GM12878 (cell line): ENCODE data around the gene LRRC61. TPM values are rescaled to one million over a fixed set of nuclear protein-coding genes. Genes with fewer than 3 reads are reported as not detected.
"Not testable (repeated sequence)": the region's sequence is repeated elsewhere in the genome, so short reads cannot be mapped to it uniquely, and the experiment has no call there.

Source experiments
- ATAC-seq: fragments of 200-7000 bp; cut with Tn5 transposase; 3 replicates; pipeline ENCODE4 v1.9.1; 2020; ENCODE audit warnings: mild to moderate bottlenecking, moderate library complexity
- BruUV-seq: library from RNA; stranded (reverse); fragments of 400-500 nt; replicated peaks from 2 replicates; lab custom pipeline; 2021; lab: Mats Ljungman, UMichigan
- CTCF ChIA-PET: fragments of 300-600 bp; sonication (Branson Sonifier 250); formaldehyde crosslinking; extraction: SDS; loops from one replicate; lab custom pipeline; 2021; ENCODE audit warnings: inconsistent platforms; lab: Yijun Ruan, JAX
- POLR2A ChIA-PET: fragments of 350-600 bp; formaldehyde crosslinking; extraction: SDS; loops from one replicate; lab custom pipeline; 2021; ENCODE audit warnings: inconsistent platforms; lab: Charles Lee
- RAD21 ChIA-PET: fragments of 300-600 bp; sonication (Branson Sonifier 250); formaldehyde crosslinking; loops from one replicate; lab custom pipeline; 2023; ENCODE audit warnings: antibody characterized with exemption; ENCODE audit not compliant: unreplicated experiment; lab: Charles Lee
- SMC1A ChIA-PET: fragments of 300-600 bp; sonication (Branson Sonifier 250); formaldehyde crosslinking; loops from one replicate; lab custom pipeline; 2023; ENCODE audit not compliant: unreplicated experiment, uncharacterized antibody; lab: Charles Lee
- DNase-seq: peaks from one replicate; pipeline ENCODE4 v3.0.0-alpha.2; 2011; ENCODE audit warnings: low read depth, low spot score
- FAIRE-seq: peaks from 3 replicates; lab custom pipeline; 2011; peaks lifted over from hg19 to GRCh38; lab: Jason Lieb, UNC
- H2AFZ ChIP-seq: 2 replicates; pipeline ENCODE4 v1.6.0; 2011; ENCODE audit warnings: low read depth, low read length, control low read depth; ENCODE audit not compliant: control insufficient read depth
- H3K27ac ChIP-seq: 2 replicates; pipeline ENCODE4 v1.5.1; 2011; ENCODE audit warnings: control low read depth; ENCODE audit not compliant: control insufficient read depth, insufficient read depth
- H3K27me3 ChIP-seq, 2 experiments: replicated peaks in 1 of 2; 2 replicates each; pipeline versions ENCODE4 v1.6.0 to v1.6.1; 2011; ENCODE audit warnings: low read length in 1 of 2; ENCODE audit not compliant: control insufficient read depth in 2 of 2, insufficient read depth in 2 of 2
- H3K36me3 ChIP-seq, 2 experiments: 2 replicates each; pipeline ENCODE4 v1.5.1; 2011; ENCODE audit warnings: low read length in 1 of 2; ENCODE audit not compliant: control insufficient read depth in 2 of 2, insufficient read depth in 2 of 2
- H3K4me1 ChIP-seq: 2 replicates; pipeline ENCODE4 v1.6.1; 2011; ENCODE audit warnings: mild to moderate bottlenecking, low read length, moderate library complexity, mixed read lengths; ENCODE audit not compliant: control insufficient read depth, insufficient read depth
- H3K4me2 ChIP-seq: 2 replicates; pipeline ENCODE4 v1.6.0; 2011; ENCODE audit warnings: control low read depth; ENCODE audit not compliant: control insufficient read depth, insufficient read depth
- H3K4me3 ChIP-seq: fragments of 200-600 bp; sonication (generic); 2 replicates; pipeline ENCODE4 v1.5.1; 2016
- H3K79me2 ChIP-seq: 2 replicates; pipeline ENCODE4 v1.6.0; 2011; ENCODE audit warnings: low read length; ENCODE audit not compliant: control insufficient read depth, insufficient read depth
- H3K9ac ChIP-seq: 2 replicates; pipeline ENCODE4 v1.8.0; 2011; ENCODE audit warnings: low read length, control low read depth, mixed read lengths; ENCODE audit not compliant: control insufficient read depth, insufficient read depth
- H3K9me3 ChIP-seq: replicated peaks from 3 replicates; pipeline ENCODE4 v1.5.1; 2011; ENCODE audit warnings: mild to moderate bottlenecking, low read length; ENCODE audit not compliant: control insufficient read depth, insufficient read depth
- H4K20me1 ChIP-seq: 2 replicates; pipeline ENCODE4 v1.6.0; 2011; ENCODE audit not compliant: control insufficient read depth, insufficient read depth
- MEF2B ChIP-seq: fragments of 450-650 bp; IDR thresholded peaks from 2 replicates; pipeline ENCODE4 v1.6.1; 2018; ENCODE audit warnings: mild to moderate bottlenecking, moderate library complexity; ENCODE audit not compliant: partially characterized antibody, poor library complexity, severe bottlenecking
- NFXL1 ChIP-seq: fragments of 450-650 bp; IDR thresholded peaks from 2 replicates; pipeline ENCODE4 v1.6.1; 2017; ENCODE audit warnings: antibody characterized with exemption, mild to moderate bottlenecking, borderline replicate concordance
- WGBS: methylation state at CpG from one replicate; pipeline ENCODE4 v1.1.6; 2016; ENCODE audit warnings: low lambda C conversion rate; ENCODE audit not compliant: insufficient replicate concordance, insufficient coverage; ENCODE audit errors: missing lambda C conversion rate; 5-methylcytosine and 5-hydroxymethylcytosine counted together
- in situ Hi-C: fragments of 300-500 bp; cut with MboI; formaldehyde crosslinking; loops from 9 replicates; pipeline ENCODE4 v1.14.3; 2018; ENCODE audit warnings: mixed read lengths
- intact Hi-C: fragments of 100-400 bp; cut with micrococcal nuclease; formaldehyde crosslinking; loops from one replicate; pipeline ENCODE4 v1.14.2; 2022; ENCODE audit not compliant: unreplicated experiment
- polyA plus RNA-seq, 11 experiments: library from polyadenylated mRNA; depleted of rRNA in 4 of 11; unstranded in 6 of 11; stranded (reverse) in 5 of 11; fragments of >200 nt; fragmentation: Nextera tagmentation in 4 of 11; fragmentation: Illumina TruSeq in 1 of 11; extraction: Ambion mirVana in 4 of 11; extraction: Trizol in 1 of 11; gene quantifications; 1 replicate in 1 of 11; 2 replicates in 10 of 11; pipeline versions ENCODE4 v1.2.1 to v1.2.3, GENCODE V29; 2011 to 2016; ENCODE audit warnings: inconsistent platforms in 2 of 11, missing spikeins in 2 of 11, low read depth in 1 of 11
- total RNA-seq, 4 experiments: library from RNA; depleted of rRNA in 3 of 4; stranded (reverse); fragments of >200 nt in 3 of 4; fragmentation: Illumina TruSeq in 1 of 4; extraction: Trizol in 1 of 4; gene quantifications; 2 replicates each; pipeline versions ENCODE4 v1.2.1 to v1.2.3, GENCODE V29; 2013 to 2021
- TF ChIP-seq, protein P1 (sequence below): IDR thresholded peaks from 2 replicates; pipeline ENCODE4 v1.6.1; 2012; ENCODE audit warnings: low read depth, low read length, improper control_type of control experiment
- TF ChIP-seq, protein P2 (sequence below): fragments of 450-650 bp; IDR thresholded peaks from 2 replicates; pipeline ENCODE4 v1.6.1; 2017; ENCODE audit warnings: low read depth, mild to moderate bottlenecking, moderate library complexity

Gene LRRC61
- total and polyA plus RNA-seq, 10 of the 15 experiments (the other 5 are each of a cell fraction or from before 2014, with no cell fraction given): 1.4 to 54.2 (median 21.8) TPM

DNA sequence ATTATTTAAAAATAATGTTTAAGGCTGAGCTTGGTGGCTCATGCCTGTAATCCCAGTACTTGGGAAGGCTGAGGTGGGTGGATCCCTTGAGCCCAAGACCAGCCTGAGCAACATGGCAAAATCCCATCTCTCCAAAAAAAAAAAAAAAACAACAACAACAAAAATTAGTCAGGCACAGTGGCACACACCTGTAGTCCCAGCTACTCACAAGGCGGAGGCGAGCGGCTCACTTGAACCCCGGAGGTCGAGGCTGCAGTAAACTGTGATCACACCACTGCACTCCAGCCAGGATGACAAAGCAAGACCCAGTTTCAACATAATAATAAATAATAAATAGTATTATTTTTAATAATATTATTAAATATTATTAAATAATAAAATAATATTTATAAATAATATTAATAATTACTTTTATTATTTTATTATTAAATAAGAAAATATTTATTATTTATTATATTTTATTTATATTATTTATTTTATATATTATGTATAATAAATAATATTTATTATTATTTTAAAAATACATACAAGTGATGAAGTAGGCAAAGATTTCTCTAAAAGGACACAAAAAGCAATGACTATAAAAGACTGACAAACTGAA is 8.4 kb upstream of the LRRC61 start:
- Histone ChIP-seq H3K9me3 (no peaks in the 10 kb centered on the region), H3K36me3 (no peaks in the 10 kb centered on the region), H4K20me1 (no peaks in the 10 kb centered on the region)
- ChIA-PET RAD21 (interaction anchor here (1.2 kb wide), 1 partner anchor 40 kb away, joined by 4 read pairs; no protein-coding TSS in a partner anchor), SMC1A (no interaction called here), CTCF (no interaction called here)
- intact Hi-C loops: no loop called here
- BruUV-seq: no TSS peak
- TF ChIP-seq NFXL1: no peak
- no peak for TF ChIP-seq MEF2B
- TF ChIP-seq, protein P1, sequence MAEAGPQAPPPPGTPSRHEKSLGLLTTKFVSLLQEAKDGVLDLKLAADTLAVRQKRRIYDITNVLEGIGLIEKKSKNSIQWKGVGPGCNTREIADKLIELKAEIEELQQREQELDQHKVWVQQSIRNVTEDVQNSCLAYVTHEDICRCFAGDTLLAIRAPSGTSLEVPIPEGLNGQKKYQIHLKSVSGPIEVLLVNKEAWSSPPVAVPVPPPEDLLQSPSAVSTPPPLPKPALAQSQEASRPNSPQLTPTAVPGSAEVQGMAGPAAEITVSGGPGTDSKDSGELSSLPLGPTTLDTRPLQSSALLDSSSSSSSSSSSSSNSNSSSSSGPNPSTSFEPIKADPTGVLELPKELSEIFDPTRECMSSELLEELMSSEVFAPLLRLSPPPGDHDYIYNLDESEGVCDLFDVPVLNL: no peak
- TF ChIP-seq, protein P2, sequence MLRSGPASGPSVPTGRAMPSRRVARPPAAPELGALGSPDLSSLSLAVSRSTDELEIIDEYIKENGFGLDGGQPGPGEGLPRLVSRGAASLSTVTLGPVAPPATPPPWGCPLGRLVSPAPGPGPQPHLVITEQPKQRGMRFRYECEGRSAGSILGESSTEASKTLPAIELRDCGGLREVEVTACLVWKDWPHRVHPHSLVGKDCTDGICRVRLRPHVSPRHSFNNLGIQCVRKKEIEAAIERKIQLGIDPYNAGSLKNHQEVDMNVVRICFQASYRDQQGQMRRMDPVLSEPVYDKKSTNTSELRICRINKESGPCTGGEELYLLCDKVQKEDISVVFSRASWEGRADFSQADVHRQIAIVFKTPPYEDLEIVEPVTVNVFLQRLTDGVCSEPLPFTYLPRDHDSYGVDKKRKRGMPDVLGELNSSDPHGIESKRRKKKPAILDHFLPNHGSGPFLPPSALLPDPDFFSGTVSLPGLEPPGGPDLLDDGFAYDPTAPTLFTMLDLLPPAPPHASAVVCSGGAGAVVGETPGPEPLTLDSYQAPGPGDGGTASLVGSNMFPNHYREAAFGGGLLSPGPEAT: no peak
- TF ChIP-seq, all 136 proteins: peak for 0
- H3K4me1 ChIP-seq: peaks cover 2% of the 10 kb centered on the region; the same call in 1 of the 2 replicates
- POLR2A ChIA-PET: interaction anchor here (1.0 kb wide), 1 partner anchor 55 kb away, joined by 3 read pairs; no protein-coding TSS in a partner anchor
- H3K4me2 ChIP-seq: no peak overlapping the region
- ATAC-seq (no peak), FAIRE-seq (no peak), DNase-seq (no peak)
- in situ Hi-C loops: no loop called here
- no peak overlapping the region for H2AFZ ChIP-seq
- no peaks in the 10 kb centered on the region for H3K27me3 ChIP-seq
- WGBS: 97% methylated on average over 5 of the region's 5 CpGs
- H3K27ac ChIP-seq: no peak overlapping the region
- no peak overlapping the region for H3K9ac ChIP-seq
- no peaks in the 10 kb centered on the region for H3K79me2 ChIP-seq
- no peak overlapping the region for H3K4me3 ChIP-seq

DNA sequence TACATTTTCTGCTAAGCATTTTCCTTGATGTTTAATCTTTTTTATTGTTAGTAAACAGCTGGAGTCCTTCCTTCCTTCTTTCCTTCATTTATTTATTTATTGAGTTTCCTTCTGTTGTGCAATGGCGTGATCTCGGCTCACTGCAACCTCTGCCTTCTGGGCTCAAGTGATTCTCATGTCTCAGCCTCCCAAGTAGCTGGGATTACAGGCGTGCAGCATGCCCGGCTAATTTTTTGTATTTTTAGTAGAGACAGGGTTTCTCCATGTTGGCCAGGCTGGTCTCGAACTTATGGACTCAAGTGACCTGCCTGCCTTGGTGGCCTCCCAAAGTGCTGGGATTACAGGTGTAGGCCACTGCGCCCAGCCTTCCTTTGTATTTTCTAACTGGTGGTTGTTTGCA is 6.2 kb upstream of the LRRC61 start:
- H3K36me3 ChIP-seq, H2AFZ ChIP-seq, H3K79me2 ChIP-seq, H3K27me3 ChIP-seq, ATAC-seq, RAD21 ChIA-PET, H3K9me3 ChIP-seq, H3K4me3 ChIP-seq, in situ Hi-C loops, intact Hi-C loops, CTCF ChIA-PET, H3K27ac ChIP-seq, BruUV-seq, FAIRE-seq, SMC1A ChIA-PET, H3K4me2 ChIP-seq, H4K20me1 ChIP-seq, H3K9ac ChIP-seq, DNase-seq, H3K4me1 ChIP-seq: not testable (repeated sequence)
- WGBS: 98% methylated on average over 6 of the region's 6 CpGs
- POLR2A ChIA-PET: interaction anchor here (1.0 kb wide), 1 partner anchor 36 kb away, joined by 3 read pairs; no protein-coding TSS in a partner anchor
